RWPE2 (cell line): ENCODE results near the gene NIP7.
"Not testable (repeated sequence)": the region's sequence is repeated elsewhere in the genome, so short reads cannot be mapped to it uniquely, and the experiment has no call there.

Experiments
- ATAC-seq: fragments of 200-7000 bp; cut with Tn5 transposase; 3 replicates; pipeline ENCODE4 v1.9.1; 2021; ENCODE audit warnings: low read depth
- DNase-seq: peaks from one replicate; pipeline ENCODE4 v3.0.0-alpha.2; 2020; ENCODE audit warnings: low spot score
- H3K27ac ChIP-seq: fragments of 450-650 bp; 2 replicates; pipeline ENCODE4 v1.5.1; 2017; ENCODE audit warnings: mild to moderate bottlenecking; ENCODE audit not compliant: poor library complexity, severe bottlenecking
- H3K27me3 ChIP-seq: fragments of 250-450 bp; sonication (Bioruptor Pico); 2 replicates; pipeline ENCODE4 v1.5.1; 2021; ENCODE audit warnings: mild to moderate bottlenecking, moderate library complexity; ENCODE audit not compliant: insufficient read depth, poor library complexity, severe bottlenecking
- H3K36me3 ChIP-seq: fragments of 250-450 bp; sonication (Bioruptor Pico); 2 replicates; pipeline ENCODE4 v1.5.1; 2020; ENCODE audit warnings: low read depth, mild to moderate bottlenecking, moderate library complexity
- H3K4me1 ChIP-seq: fragments of 250-450 bp; sonication (Bioruptor Pico); 2 replicates; pipeline ENCODE4 v1.5.1; 2021; ENCODE audit warnings: mild to moderate bottlenecking, moderate library complexity; ENCODE audit not compliant: insufficient read depth, poor library complexity, severe bottlenecking
- H3K4me3 ChIP-seq: fragments of 250-450 bp; sonication (Bioruptor Pico); 2 replicates; pipeline ENCODE4 v1.5.1; 2021; ENCODE audit warnings: mild to moderate bottlenecking, moderate library complexity; ENCODE audit not compliant: severe bottlenecking
- H3K9me3 ChIP-seq: fragments of 250-450 bp; sonication (Bioruptor Pico); 2 replicates; pipeline ENCODE4 v1.5.1; 2021; ENCODE audit warnings: mild to moderate bottlenecking, moderate library complexity; ENCODE audit not compliant: severe bottlenecking
- CTCF ChIP-seq: fragments of 450-650 bp; IDR thresholded peaks from one replicate; pipeline ENCODE4 v1.5.1; 2017; ENCODE audit warnings: mild to moderate bottlenecking, moderate library complexity; ENCODE audit not compliant: poor library complexity, severe bottlenecking

NIP7 gene

GRCh38 chr16:69348222-69348621, 8.7 kb downstream of the NIP7 start:
- Histone ChIP-seq H3K27me3 (no peaks in the 10 kb centered on the region), H3K4me1 (no peaks in the 10 kb centered on the region), H3K36me3 (peaks cover 10% of the 10 kb centered on the region), H3K27ac (no peak overlapping the region), H3K9me3 (no peaks in the 10 kb centered on the region), H3K4me3 (no peak overlapping the region)
- TF ChIP-seq CTCF: no peak
- no peak for ATAC-seq
- DNase-seq: no peak

GRCh38 chr16:69349536-69349935, 10.0 kb downstream of the NIP7 start:
- ATAC-seq: no peak
- no peaks in the 10 kb centered on the region for H3K9me3 ChIP-seq
- H3K27me3 ChIP-seq: no peaks in the 10 kb centered on the region
- no peaks in the 10 kb centered on the region for H3K4me1 ChIP-seq
- peaks cover under 1% of the 10 kb centered on the region; the same call in 1 of the 2 replicates for H3K36me3 ChIP-seq
- no peak overlapping the region for H3K27ac ChIP-seq
- DNase-seq: no peak
- H3K4me3 ChIP-seq: no peak overlapping the region
- no peak for TF ChIP-seq CTCF

- no peak overlapping the region for H3K27ac ChIP-seq
- no peak overlapping the region for H3K4me3 ChIP-seq
- ATAC-seq (no peak), DNase-seq (peak; percentile 19)
- no peaks in the 10 kb centered on the region for H3K9me3 ChIP-seq
- peaks cover 5% of the 10 kb centered on the region for H3K36me3 ChIP-seq
- no peak for TF ChIP-seq CTCF
- no peaks in the 10 kb centered on the region for H3K27me3 ChIP-seq
- no peaks in the 10 kb centered on the region for H3K4me1 ChIP-seq
Observed at GRCh38 chr16:69350536-69351133, 11.1 kb downstream of the NIP7 start.

- peaks cover 13% of the 10 kb centered on the region for H3K36me3 ChIP-seq
- H3K27me3 ChIP-seq: no peaks in the 10 kb centered on the region
- DNase-seq: peak; percentile 44
- no peak within 1 kb of the TSS for H3K4me3 ChIP-seq
- H3K9me3 ChIP-seq: no peaks in the 10 kb centered on the region
- no peaks in the 10 kb centered on the region for H3K4me1 ChIP-seq
- H3K27ac ChIP-seq: no peak within 1 kb of the TSS
- no peak for TF ChIP-seq CTCF
- no peak for ATAC-seq
Observed at GRCh38 chr16:69351309-69352027, 11.9 kb downstream of the NIP7 start, which contains the start of gene TMED6. Gene TMED6 (minus strand): TSS chr16:69351786. CDS start chr16:69351753, 33 bp downstream.

GRCh38 chr16:69360070-69360469, 20.5 kb downstream of the NIP7 start:
- not testable (repeated sequence) for H3K9me3 ChIP-seq, ATAC-seq, H3K4me3 ChIP-seq, H3K27me3 ChIP-seq, H3K27ac ChIP-seq, H3K4me1 ChIP-seq
- peak; percentile 17 for DNase-seq
- H3K36me3 ChIP-seq: peaks cover 26% of the 10 kb centered on the region
